GM19193 (cell line): ENCODE data around the gene RASSF4.

ENCODE experiments used
- POLR2A ChIP-seq: IDR thresholded peaks from 4 replicates; pipeline ENCODE4 v1.6.1; 2011; ENCODE audit not compliant: insufficient read depth, insufficient read length; ENCODE audit errors: extremely low read depth

RASSF4 gene

DNA sequence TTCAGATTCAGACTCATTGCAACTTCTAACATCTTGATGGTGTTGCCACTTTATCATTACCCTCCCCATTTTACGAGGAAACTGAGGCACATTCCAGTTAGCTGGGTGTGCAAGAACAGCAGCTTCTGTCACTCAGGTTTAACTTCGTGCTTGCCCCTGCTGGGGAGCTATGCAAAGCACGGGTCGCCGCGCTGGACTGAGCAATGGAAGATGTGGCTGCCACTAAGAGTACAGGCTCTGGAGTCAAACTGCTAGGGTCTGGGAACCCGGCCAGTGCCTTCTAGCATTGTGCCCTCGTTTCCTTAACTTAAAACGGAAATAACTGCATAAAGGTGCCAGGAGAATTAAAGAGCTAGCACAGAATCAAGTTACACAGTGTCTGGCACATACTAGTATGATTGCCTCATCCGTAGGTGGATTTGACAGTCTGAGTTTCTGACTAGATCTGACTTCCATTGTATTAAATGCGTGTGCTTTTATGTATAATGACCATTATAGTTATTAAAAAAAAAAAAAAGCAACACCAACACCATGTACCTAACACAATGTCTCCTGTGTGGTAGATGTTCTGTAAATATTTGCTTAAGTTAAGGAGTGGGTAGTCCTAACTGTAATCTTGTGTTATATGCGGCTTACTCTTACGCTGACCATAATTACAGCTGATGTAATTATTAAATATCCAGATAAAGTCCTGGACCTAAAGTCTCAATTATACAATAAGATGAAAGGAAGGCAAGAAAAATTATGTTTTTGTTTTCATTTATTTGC is 42.0 kb downstream of the RASSF4 start:
- TF ChIP-seq POLR2A, result no peak

DNA sequence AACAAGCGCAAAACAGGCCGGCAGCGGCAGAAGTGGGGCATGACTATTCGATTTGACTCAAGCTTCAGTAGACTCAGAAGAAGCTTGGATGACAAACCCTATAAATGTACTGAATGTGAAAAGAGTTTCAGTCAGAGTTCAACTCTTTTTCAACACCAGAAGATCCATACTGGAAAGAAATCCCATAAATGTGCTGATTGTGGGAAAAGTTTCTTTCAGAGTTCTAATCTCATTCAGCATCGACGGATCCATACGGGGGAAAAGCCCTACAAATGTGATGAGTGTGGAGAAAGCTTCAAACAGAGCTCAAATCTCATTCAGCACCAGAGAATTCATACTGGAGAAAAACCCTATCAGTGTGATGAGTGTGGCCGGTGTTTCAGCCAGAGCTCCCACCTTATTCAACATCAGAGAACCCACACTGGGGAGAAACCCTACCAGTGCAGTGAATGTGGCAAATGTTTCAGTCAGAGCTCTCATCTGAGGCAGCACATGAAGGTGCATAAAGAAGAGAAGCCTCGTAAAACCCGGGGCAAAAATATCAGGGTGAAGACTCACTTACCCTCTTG is 43.9 kb downstream of the RASSF4 start:
- no peak for TF ChIP-seq POLR2A

GRCh38 chr10:45004661-45005060 is 45.1 kb downstream of the RASSF4 start:
- no peak for TF ChIP-seq POLR2A

GRCh38 chr10:45005284-45005683 is 45.7 kb downstream of the RASSF4 start:
- TF ChIP-seq POLR2A, result no peak

- TF ChIP-seq POLR2A, result no peak
Measured at GRCh38 chr10:45006276-45007030, 46.9 kb downstream of the RASSF4 start.

DNA sequence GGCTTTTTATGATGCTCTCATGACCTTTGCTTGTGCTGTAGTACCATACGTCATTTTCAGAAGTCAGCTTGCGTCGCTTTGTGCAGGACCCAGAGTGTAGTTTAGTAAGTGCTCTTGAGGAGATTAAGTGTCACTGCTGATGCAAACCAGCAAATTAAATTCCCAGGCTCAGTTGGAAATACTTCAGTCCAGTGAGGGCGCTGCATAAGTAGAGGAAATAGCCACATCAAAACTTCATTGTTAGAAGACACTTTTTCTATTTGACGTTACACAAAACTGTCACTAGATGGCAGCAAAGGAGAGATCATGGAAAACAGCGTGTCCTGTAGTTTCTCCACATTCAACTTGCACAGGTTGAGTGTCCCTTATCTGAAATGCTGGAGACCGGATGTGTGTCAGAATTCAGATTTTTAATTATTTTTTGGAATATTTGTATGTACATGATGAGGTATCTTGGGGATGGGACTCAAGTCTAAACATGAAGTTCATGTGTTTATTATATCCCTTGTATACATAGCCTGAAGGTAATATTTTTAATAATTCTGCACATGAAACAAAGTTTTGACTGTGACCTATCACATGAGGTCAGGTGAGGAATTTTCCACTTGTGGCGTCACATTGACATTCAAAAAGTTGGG is 49.0 kb downstream of the RASSF4 start:
- no peak for TF ChIP-seq POLR2A

GRCh38 chr10:45015590-45015989 is 56.0 kb downstream of the RASSF4 start:
- TF ChIP-seq POLR2A, result no peak

DNA sequence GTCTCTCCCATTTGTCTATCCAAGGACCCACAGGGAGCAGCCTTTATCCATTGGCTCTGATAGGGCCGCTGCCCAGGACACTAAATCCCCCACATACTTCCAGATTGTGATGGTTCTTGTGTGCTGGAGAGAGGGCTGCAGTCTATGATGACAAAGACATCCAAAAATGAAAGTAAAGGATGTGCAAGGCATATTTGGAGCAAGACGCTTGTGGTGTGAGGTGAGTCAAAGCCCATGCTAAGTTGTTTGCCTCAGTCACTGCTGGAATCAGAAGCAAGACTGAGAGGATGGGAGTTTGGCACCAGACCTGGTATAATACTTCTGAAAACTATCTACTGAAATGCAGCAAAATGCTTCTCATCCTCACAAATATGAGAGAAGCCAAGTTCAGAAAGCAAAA is 63.8 kb downstream of the RASSF4 start:
- TF ChIP-seq POLR2A, result no peak

DNA sequence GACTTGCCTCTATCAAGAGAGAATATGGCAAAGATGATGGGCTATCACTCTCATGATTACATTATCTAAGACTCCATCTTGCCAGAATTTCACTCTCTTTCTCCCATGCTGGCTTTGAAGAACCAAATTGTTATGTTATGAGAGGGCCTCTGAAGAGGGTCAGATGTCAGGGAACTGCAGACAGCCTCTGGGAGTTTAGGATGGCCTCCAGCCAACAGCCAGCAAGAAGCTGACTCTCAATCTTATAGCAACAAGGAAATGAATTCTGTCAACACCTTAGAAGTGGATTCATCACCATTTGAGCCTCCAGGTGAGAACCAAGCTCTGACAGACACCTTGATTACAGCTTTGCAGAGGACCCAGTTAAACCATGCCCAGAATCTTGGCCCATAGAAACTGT is 74.7 kb downstream of the RASSF4 start:
- TF ChIP-seq POLR2A, result no peak

- no peak for TF ChIP-seq POLR2A
Measured at GRCh38 chr10:45035673-45036072, 76.1 kb downstream of the RASSF4 start.

GRCh38 chr10:45040921-45041542 is 81.4 kb downstream of the RASSF4 start:
- TF ChIP-seq POLR2A, result no peak

DNA sequence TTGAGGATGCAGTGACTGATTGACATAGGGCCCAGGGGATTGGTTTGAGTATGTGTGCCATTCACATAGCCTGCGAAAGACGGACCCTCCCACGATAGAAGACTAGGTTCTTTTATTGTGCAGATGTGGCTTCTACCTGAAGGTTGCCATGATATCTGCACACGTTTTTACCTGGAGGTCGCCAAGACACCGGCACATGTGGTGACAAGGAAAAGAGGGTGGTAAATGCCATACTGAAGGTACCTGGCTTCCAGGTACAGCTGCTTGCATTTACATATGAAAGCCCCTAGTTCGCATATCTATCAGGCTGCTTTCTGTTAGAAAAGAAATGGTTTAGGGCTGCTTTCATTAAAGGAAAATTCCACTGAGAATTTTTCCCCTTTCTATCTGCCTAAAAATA is 84.7 kb downstream of the RASSF4 start:
- TF ChIP-seq POLR2A, result no peak
